GM23338 (cell line): ENCODE results near the gene ARHGEF17. TPM values are rescaled to one million over a fixed set of nuclear protein-coding genes. Genes with fewer than 3 reads are reported as not detected.

Experiments
- ATAC-seq: fragments of 200-7000 bp; cut with Tn5 transposase; 3 replicates; pipeline ENCODE4 v1.9.1; 2020
- DNase-seq: peaks from one replicate; pipeline ENCODE4 v3.0.0-alpha.2; 2015; ENCODE audit warnings: low spot score
- H2AFZ ChIP-seq: fragments of 200-600 bp; sonication (generic); 2 replicates; pipeline ENCODE4 v1.8.0; 2016; ENCODE audit warnings: antibody characterized with exemption, mild to moderate bottlenecking, moderate library complexity
- H3F3A ChIP-seq: fragments of 200-600 bp; sonication (generic); replicated peaks from 2 replicates; pipeline ENCODE4 v1.8.0; 2017; ENCODE audit warnings: antibody characterized with exemption, mixed run types, low read depth
- H3K27ac ChIP-seq: fragments of 200-600 bp; sonication (generic); 2 replicates; pipeline ENCODE4 v1.6.1; 2016; ENCODE audit warnings: low read depth
- H3K27me3 ChIP-seq: fragments of 200-600 bp; sonication (generic); 2 replicates; pipeline ENCODE4 v1.8.0; 2016; ENCODE audit warnings: mild to moderate bottlenecking, mixed run types, moderate library complexity; ENCODE audit not compliant: insufficient read depth
- H3K36me3 ChIP-seq: fragments of 200-600 bp; sonication (generic); 2 replicates; pipeline ENCODE4 v1.8.0; 2016; ENCODE audit warnings: mild to moderate bottlenecking; ENCODE audit not compliant: insufficient read depth
- H3K4me1 ChIP-seq: fragments of 200-600 bp; sonication (generic); 2 replicates; pipeline ENCODE4 v1.8.0; 2016; ENCODE audit warnings: mild to moderate bottlenecking, moderate library complexity; ENCODE audit not compliant: insufficient read depth
- H3K4me2 ChIP-seq: fragments of 200-600 bp; sonication (generic); 2 replicates; pipeline ENCODE4 v1.7.1; 2017; ENCODE audit warnings: mixed run types
- H3K4me3 ChIP-seq: fragments of 200-600 bp; sonication (generic); 2 replicates; pipeline ENCODE4 v1.6.1; 2016; ENCODE audit warnings: mixed run types
- H3K79me2 ChIP-seq: fragments of 200-600 bp; sonication (generic); replicated peaks from 2 replicates; pipeline ENCODE4 v1.8.0; 2017; ENCODE audit warnings: mild to moderate bottlenecking; ENCODE audit not compliant: insufficient read depth
- H3K9me2 ChIP-seq: fragments of 200-600 bp; sonication (generic); 2 replicates; pipeline ENCODE4 v1.8.0; 2017; ENCODE audit not compliant: insufficient read depth
- H4K20me1 ChIP-seq: fragments of 200-600 bp; sonication (generic); replicated peaks from 2 replicates; pipeline ENCODE4 v1.8.0; 2017; ENCODE audit warnings: mild to moderate bottlenecking; ENCODE audit not compliant: insufficient read depth
- H3K27ac Mint-ChIP-seq: 2 replicates; pipeline ENCODE4 v1.8.0; 2020; ENCODE audit warnings: inconsistent platforms, mild to moderate bottlenecking, moderate library complexity, mixed read lengths
- H3K27me3 Mint-ChIP-seq: 3 replicates; pipeline ENCODE4 v1.8.0; 2022; ENCODE audit warnings: low read depth, mild to moderate bottlenecking, moderate library complexity, mixed read lengths, inconsistent platforms; ENCODE audit not compliant: insufficient read depth, poor library complexity
- H3K36me3 Mint-ChIP-seq: 3 replicates; pipeline ENCODE4 v1.8.0; 2021; ENCODE audit warnings: low read depth, mild to moderate bottlenecking, inconsistent platforms, moderate library complexity, mixed read lengths
- H3K4me1 Mint-ChIP-seq: 3 replicates; pipeline ENCODE4 v1.8.0; 2020; ENCODE audit warnings: mild to moderate bottlenecking, inconsistent platforms, mixed read lengths
- H3K4me3 Mint-ChIP-seq: 3 replicates; pipeline ENCODE4 v1.8.0; 2021; ENCODE audit warnings: moderate library complexity, mild to moderate bottlenecking, inconsistent platforms, mixed read lengths
- H3K9me3 Mint-ChIP-seq: 3 replicates; pipeline ENCODE4 v1.8.0; 2020; ENCODE audit warnings: moderate library complexity, mild to moderate bottlenecking, inconsistent platforms, mixed read lengths
- STAT1 ChIP-seq: IDR thresholded peaks from one replicate; pipeline ENCODE4 v1.6.1; 2016; ENCODE audit warnings: antibody characterized with exemption; ENCODE audit not compliant: unreplicated experiment
- ZNF331 ChIP-seq: fragments of 250-450 bp; sonication (Bioruptor Pico); IDR thresholded peaks from 2 replicates; pipeline ENCODE4 v1.5.0; 2020; ENCODE audit warnings: low read depth, mild to moderate bottlenecking, moderate library complexity
- polyA plus RNA-seq: library from polyadenylated mRNA; unstranded; fragments of >200 nt; fragmentation: Nextera tagmentation; extraction: Ambion mirVana; gene quantifications from 2 replicates; pipeline ENCODE4 v1.2.1, GENCODE V29; 2016
- total RNA-seq: library from RNA; depleted of rRNA; stranded (reverse); fragments of >200 nt; shearing (Covaris generic); gene quantifications from 2 replicates; pipeline ENCODE4 v1.2.3, GENCODE V29; 2014
- TF ChIP-seq, protein P1 (sequence below): IDR thresholded peaks from 2 replicates; pipeline ENCODE4 v1.6.1; 2016; ENCODE audit warnings: antibody characterized with exemption
- TF ChIP-seq, protein P2 (sequence below): IDR thresholded peaks from one replicate; pipeline ENCODE4 v1.6.1; 2018; ENCODE audit warnings: antibody characterized with exemption; ENCODE audit not compliant: unreplicated experiment
- TF ChIP-seq, protein P3 (sequence below), 2 experiments: fragments of 200-600 bp in 1 of 2; sonication (generic) in 1 of 2; conservative IDR thresholded peaks; 2 replicates each; pipeline versions ENCODE4 v1.5.1 to v1.6.1; 2016 to 2017; ENCODE audit warnings: antibody characterized with exemption in 2 of 2, low read depth in 2 of 2, mild to moderate bottlenecking in 2 of 2, moderate library complexity in 1 of 2

The ARHGEF17 gene
- total and polyA plus RNA-seq, 2 experiments from 2014 or later, result 2.9 to 15.0 TPM

DNA sequence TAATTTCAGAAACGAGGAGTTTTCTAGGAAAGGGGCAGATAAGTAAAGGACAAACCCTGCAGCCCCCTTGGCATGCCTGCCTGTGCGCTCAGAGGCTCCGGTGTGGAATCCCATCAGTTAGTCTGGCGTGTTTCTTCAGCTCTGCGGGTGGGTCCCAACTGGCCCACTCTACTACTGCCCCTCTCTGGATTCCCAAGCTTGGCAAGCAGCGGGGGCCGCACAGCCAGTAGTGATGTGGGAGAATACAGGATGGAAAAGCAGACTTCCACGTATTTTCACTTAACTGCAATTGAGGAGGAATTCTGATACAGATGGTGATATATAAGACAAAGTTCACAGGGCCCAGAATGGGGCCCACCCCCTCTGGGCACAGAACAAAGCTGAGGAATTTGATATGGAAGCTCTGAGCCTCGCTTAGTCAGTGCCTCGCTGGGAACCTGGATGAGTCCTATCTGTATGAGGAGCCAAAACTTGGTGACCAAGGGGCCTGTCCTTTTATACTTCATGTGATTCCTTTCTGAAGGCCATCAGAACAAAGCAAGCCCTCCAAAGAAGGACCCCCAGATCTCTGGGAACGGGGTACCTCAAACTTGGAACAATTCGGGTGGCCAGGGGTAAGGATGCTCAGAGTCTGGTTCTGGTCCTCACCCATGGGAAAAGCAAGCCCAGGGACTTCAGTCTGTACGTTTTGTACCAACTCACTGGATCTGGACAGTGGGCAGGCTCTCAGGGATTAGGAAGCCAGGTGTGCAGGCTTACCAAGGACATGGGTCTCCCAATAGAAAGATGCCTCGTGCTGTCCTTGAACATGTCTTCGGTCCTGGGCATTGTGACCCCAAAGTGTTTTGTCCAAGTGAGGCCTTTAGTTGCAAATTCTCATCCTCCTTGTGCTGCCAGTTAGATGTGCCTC lies 94.1 kb downstream of the ARHGEF17 start (continued):
- TF ChIP-seq, protein P1, sequence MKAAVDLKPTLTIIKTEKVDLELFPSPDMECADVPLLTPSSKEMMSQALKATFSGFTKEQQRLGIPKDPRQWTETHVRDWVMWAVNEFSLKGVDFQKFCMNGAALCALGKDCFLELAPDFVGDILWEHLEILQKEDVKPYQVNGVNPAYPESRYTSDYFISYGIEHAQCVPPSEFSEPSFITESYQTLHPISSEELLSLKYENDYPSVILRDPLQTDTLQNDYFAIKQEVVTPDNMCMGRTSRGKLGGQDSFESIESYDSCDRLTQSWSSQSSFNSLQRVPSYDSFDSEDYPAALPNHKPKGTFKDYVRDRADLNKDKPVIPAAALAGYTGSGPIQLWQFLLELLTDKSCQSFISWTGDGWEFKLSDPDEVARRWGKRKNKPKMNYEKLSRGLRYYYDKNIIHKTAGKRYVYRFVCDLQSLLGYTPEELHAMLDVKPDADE, result no peak
- TF ChIP-seq, protein P2, sequence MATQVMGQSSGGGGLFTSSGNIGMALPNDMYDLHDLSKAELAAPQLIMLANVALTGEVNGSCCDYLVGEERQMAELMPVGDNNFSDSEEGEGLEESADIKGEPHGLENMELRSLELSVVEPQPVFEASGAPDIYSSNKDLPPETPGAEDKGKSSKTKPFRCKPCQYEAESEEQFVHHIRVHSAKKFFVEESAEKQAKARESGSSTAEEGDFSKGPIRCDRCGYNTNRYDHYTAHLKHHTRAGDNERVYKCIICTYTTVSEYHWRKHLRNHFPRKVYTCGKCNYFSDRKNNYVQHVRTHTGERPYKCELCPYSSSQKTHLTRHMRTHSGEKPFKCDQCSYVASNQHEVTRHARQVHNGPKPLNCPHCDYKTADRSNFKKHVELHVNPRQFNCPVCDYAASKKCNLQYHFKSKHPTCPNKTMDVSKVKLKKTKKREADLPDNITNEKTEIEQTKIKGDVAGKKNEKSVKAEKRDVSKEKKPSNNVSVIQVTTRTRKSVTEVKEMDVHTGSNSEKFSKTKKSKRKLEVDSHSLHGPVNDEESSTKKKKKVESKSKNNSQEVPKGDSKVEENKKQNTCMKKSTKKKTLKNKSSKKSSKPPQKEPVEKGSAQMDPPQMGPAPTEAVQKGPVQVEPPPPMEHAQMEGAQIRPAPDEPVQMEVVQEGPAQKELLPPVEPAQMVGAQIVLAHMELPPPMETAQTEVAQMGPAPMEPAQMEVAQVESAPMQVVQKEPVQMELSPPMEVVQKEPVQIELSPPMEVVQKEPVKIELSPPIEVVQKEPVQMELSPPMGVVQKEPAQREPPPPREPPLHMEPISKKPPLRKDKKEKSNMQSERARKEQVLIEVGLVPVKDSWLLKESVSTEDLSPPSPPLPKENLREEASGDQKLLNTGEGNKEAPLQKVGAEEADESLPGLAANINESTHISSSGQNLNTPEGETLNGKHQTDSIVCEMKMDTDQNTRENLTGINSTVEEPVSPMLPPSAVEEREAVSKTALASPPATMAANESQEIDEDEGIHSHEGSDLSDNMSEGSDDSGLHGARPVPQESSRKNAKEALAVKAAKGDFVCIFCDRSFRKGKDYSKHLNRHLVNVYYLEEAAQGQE, result no peak
- no peak for TF ChIP-seq STAT1

DNA sequence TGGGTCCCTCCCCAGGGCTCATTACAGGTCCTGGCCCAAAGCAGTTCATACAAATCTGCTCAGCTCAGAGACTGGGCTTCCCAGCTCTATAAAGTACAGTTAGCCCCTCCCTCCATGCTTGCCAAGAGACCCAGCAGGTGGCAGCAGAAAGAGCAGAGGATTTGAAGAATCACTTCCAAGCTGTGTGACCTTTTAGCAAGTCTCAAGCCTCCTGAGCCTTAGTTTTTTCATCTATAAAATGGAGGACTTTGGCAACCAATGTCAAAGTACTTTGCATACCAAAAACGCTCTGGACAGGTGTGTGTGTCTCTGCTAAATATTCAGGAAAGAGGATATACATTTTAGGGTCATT lies 94.7 kb downstream of the ARHGEF17 start:
- TF ChIP-seq, protein P3, sequence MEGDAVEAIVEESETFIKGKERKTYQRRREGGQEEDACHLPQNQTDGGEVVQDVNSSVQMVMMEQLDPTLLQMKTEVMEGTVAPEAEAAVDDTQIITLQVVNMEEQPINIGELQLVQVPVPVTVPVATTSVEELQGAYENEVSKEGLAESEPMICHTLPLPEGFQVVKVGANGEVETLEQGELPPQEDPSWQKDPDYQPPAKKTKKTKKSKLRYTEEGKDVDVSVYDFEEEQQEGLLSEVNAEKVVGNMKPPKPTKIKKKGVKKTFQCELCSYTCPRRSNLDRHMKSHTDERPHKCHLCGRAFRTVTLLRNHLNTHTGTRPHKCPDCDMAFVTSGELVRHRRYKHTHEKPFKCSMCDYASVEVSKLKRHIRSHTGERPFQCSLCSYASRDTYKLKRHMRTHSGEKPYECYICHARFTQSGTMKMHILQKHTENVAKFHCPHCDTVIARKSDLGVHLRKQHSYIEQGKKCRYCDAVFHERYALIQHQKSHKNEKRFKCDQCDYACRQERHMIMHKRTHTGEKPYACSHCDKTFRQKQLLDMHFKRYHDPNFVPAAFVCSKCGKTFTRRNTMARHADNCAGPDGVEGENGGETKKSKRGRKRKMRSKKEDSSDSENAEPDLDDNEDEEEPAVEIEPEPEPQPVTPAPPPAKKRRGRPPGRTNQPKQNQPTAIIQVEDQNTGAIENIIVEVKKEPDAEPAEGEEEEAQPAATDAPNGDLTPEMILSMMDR (conservative IDR thresholded peaks at IDR 0.05; ENCODE audit: low read depth in 2 of 2), result peak in 1 of 2 experiments; percentile 44; a peak in 2 of 4 replicates
- TF ChIP-seq ZNF331, result no peak
- Histone ChIP-seq H2AFZ (no peak overlapping the region), H4K20me1 (no peaks in the 10 kb centered on the region; the same call in 1 of the 2 replicates), H3K9me2 (no peaks in the 10 kb centered on the region), H3K4me1 (no peaks in the 10 kb centered on the region), H3K36me3 (no peaks in the 10 kb centered on the region), H3K79me2 (no peaks in the 10 kb centered on the region), H3K27ac (no peak overlapping the region), H3K4me2 (no peak overlapping the region), H3K27me3 (no peaks in the 10 kb centered on the region), H3F3A (0 out of 2 replicates have a peak, but pooled peaks cover 2% of the 10 kb centered on the region), H3K4me3 (no peak overlapping the region)
- Mint-ChIP-seq H3K4me1 (peaks cover 5% of the 10 kb centered on the region; the same call in 2 of the 3 replicates), H3K27me3 (peaks cover 2% of the 10 kb centered on the region), H3K36me3 (no peaks in the 10 kb centered on the region), H3K27ac (no peak overlapping the region), H3K4me3 (no peak overlapping the region), H3K9me3 (no peaks in the 10 kb centered on the region; the same call in 2 of the 3 replicates)
- ATAC-seq (peak; percentile 20), DNase-seq (no peak)
